DND-41 (cell line): ENCODE data around the gene NEDD4L.

Experiments
- CTCF ChIP-seq: IDR thresholded peaks from 2 replicates; pipeline ENCODE4 v1.5.1; 2012; ENCODE audit warnings: borderline replicate concordance, low read length, moderate library complexity, mild to moderate bottlenecking; ENCODE audit not compliant: poor library complexity, severe bottlenecking; ENCODE audit errors: extremely low read depth
- EZH2 ChIP-seq: IDR thresholded peaks from 3 replicates; pipeline ENCODE4 v1.6.1; 2012; ENCODE audit warnings: borderline replicate concordance, low read depth, mild to moderate bottlenecking, moderate library complexity, low read length, inconsistent platforms; ENCODE audit not compliant: severe bottlenecking

- TF ChIP-seq CTCF: no peak
- no peak for TF ChIP-seq EZH2
These were observed 39.0 kb upstream of the NEDD4L start for GRCh38 chr18:58005011-58005410.
